Measurements from ENCODE around the gene KRTAP12-1. TPM values are rescaled to one million over a fixed set of nuclear protein-coding genes. Genes with fewer than 3 reads are reported as not detected.

The KRTAP12-1 gene
- total and polyA plus RNA-seq, 2 donors (not counting 1 experiment from before 2014, with no cell fraction given) = not detected

DNA sequence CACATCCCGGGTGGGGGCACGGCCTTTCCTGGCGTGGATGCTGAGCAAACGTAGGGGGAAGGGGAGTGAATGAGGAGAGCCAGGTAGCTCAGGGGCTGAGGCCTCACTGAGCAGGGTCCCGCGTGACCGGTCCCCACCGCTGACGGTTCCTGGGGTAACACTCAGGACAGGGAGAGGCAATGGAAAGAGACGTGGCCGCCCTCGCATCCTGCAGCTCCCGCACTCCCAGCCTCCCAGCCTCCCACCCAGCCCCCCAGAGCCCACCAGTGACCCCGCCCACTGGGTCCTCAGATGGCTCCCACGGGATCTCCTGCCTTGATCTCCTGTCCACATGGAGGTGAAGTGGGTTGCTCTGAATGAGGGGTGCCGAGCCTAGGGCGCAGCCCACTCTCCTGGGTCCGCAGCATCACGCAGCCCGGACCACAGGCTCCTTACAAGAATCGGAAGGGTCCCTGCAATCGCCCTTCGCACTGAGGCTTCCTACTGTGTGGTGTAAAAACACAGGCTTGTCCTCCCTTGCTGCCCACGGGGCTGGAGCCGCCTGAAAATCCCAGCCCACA, 27.0 kb upstream of the KRTAP12-1 start:
- Histone ChIP-seq H3K27ac (ENCODE audit: low read length in 2 of 2) (no peak overlapping the region), H3K36me3 (replicated peaks in 1 of 2; ENCODE audit: control extremely low read depth in 1 of 2, control insufficient read depth in 1 of 2, extremely low read depth in 1 of 2, insufficient read depth in 2 of 2, low read length in 1 of 2) (no peaks in the 10 kb centered on the region), H2AFZ (ENCODE audit: insufficient read depth, low read depth, low read length, poor library complexity, severe bottlenecking) (no peak overlapping the region), H3K79me2 (ENCODE audit: control insufficient read depth, insufficient read depth, low read length) (no peaks in the 10 kb centered on the region), H3K4me2 (replicated peaks; ENCODE audit: low read depth, low read length, poor library complexity, severe bottlenecking) (no peak overlapping the region), H3K27me3 (replicated peaks in 1 of 4; ENCODE audit: control extremely low read depth in 1 of 4, control insufficient read depth in 3 of 4, insufficient read depth in 4 of 4, low read length in 3 of 4) (peaks cover 0 to 80% (median 47%) of the 10 kb centered on the region in 4 experiments), H3K9me3 (ENCODE audit: control extremely low read depth in 1 of 3, control insufficient read depth in 2 of 3, insufficient read depth in 1 of 3, low read length in 2 of 3) (peaks cover 0 to 24% (median 7%) of the 10 kb centered on the region in 3 donors), H3K4me1 (ENCODE audit: control insufficient read depth in 2 of 2, insufficient read depth in 2 of 2, low read length in 2 of 2) (peaks cover 6 to 9% of the 10 kb centered on the region in 2 donors), H3K9ac (ENCODE audit: low read length) (no peak overlapping the region), H3K4me3 (ENCODE audit: control extremely low read depth in 1 of 5, extremely low read depth in 1 of 5, insufficient read depth in 1 of 5, low read depth in 2 of 5, low read length in 4 of 5) (no peak overlapping the region), H4K20me1 (ENCODE audit: control insufficient read depth, insufficient read depth, low read length, poor library complexity, severe bottlenecking) (no peaks in the 10 kb centered on the region)
- H3K27me3 Mint-ChIP-seq = peaks cover 59% of the 10 kb centered on the region
- WGBS (ENCODE audit: insufficient coverage) = 4% methylated on average over 21 of the region's 25 CpGs
- ChIA-PET POLR2A (no interaction called here), CTCF (no interaction called here)
- ATAC-seq (ENCODE audit: low read depth) = no peak
- H3K9me3 Mint-ChIP-seq (ENCODE audit: insufficient read depth) = peaks cover 4% of the 10 kb centered on the region
- H3K4me1 Mint-ChIP-seq = peaks cover 3% of the 10 kb centered on the region
- DNase-seq = no peak
- intact Hi-C loops (cut with micrococcal nuclease) = no loop called here
- H3K27ac Mint-ChIP-seq = no peak overlapping the region
- H3K4me3 Mint-ChIP-seq = no peak overlapping the region
- TF ChIP-seq, protein P1, sequence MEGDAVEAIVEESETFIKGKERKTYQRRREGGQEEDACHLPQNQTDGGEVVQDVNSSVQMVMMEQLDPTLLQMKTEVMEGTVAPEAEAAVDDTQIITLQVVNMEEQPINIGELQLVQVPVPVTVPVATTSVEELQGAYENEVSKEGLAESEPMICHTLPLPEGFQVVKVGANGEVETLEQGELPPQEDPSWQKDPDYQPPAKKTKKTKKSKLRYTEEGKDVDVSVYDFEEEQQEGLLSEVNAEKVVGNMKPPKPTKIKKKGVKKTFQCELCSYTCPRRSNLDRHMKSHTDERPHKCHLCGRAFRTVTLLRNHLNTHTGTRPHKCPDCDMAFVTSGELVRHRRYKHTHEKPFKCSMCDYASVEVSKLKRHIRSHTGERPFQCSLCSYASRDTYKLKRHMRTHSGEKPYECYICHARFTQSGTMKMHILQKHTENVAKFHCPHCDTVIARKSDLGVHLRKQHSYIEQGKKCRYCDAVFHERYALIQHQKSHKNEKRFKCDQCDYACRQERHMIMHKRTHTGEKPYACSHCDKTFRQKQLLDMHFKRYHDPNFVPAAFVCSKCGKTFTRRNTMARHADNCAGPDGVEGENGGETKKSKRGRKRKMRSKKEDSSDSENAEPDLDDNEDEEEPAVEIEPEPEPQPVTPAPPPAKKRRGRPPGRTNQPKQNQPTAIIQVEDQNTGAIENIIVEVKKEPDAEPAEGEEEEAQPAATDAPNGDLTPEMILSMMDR (IDR thresholded peaks at IDR 0.05) = no peak
- TF ChIP-seq EZH2 (IDR thresholded peaks at IDR 0.05; ENCODE audit: borderline replicate concordance, insufficient read depth, low read depth, low read length, poor library complexity, severe bottlenecking) = no peak

DNA sequence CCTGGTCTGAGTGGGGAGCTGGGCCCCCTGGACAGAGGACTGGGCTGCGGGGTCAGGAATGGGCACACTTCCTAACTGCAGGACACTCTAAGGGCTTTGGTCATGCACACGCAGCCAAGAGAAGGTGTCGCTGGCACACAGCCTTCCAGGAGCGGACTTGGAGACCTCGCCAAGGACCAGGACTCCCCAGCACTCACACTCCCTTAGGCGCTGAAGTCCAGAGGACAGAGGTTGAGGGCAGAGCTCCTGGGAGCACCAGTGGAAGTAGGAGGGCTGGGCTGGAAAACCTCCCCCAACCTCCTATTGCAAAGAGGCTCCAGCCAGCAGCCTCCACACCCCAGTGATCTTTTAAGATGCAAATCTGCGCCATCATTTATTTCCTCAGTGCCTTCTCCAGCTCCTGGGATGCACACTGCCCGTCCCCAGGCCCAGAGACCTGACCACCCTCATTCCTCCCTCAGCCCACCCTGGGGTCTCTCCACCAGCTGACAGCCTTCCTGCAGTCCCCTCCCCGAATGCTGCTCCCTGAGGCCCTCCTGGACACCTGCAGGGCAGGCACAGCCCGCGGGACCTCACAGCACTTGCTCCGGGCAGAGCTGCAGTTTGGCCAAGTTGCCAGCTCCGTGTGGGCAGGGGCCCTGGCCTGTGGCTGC, 26.4 kb upstream of the KRTAP12-1 start:
- Mint-ChIP-seq H3K4me3 (no peak overlapping the region), H3K27me3 (peaks cover 53% of the 10 kb centered on the region), H3K9me3 (ENCODE audit: insufficient read depth) (peaks cover 4% of the 10 kb centered on the region), H3K4me1 (peaks cover 3% of the 10 kb centered on the region), H3K27ac (no peak overlapping the region)
- ChIA-PET CTCF (no interaction called here), POLR2A (no interaction called here)
- no peak overlapping the region for H3K4me3 ChIP-seq (ENCODE audit: control extremely low read depth in 1 of 5, extremely low read depth in 1 of 5, insufficient read depth in 1 of 5, low read depth in 2 of 5, low read length in 4 of 5)
- H3K36me3 ChIP-seq (replicated peaks in 1 of 2; ENCODE audit: control extremely low read depth in 1 of 2, control insufficient read depth in 1 of 2, extremely low read depth in 1 of 2, insufficient read depth in 2 of 2, low read length in 1 of 2) = no peaks in the 10 kb centered on the region
- WGBS (ENCODE audit: insufficient coverage) = 5% methylated on average over 10 of the region's 13 CpGs
- DNase-seq (no peak), ATAC-seq (ENCODE audit: low read depth) (no peak)
- no peak overlapping the region for H2AFZ ChIP-seq (ENCODE audit: insufficient read depth, low read depth, low read length, poor library complexity, severe bottlenecking)
- TF ChIP-seq, protein P1 (IDR thresholded peaks at IDR 0.05) = no peak
- TF ChIP-seq EZH2 (IDR thresholded peaks at IDR 0.05; ENCODE audit: borderline replicate concordance, insufficient read depth, low read depth, low read length, poor library complexity, severe bottlenecking) = no peak
- intact Hi-C loops (cut with micrococcal nuclease) = no loop called here
- no peaks in the 10 kb centered on the region for H3K79me2 ChIP-seq (ENCODE audit: control insufficient read depth, insufficient read depth, low read length)
- H3K9me3 ChIP-seq (ENCODE audit: control extremely low read depth in 1 of 3, control insufficient read depth in 2 of 3, insufficient read depth in 1 of 3, low read length in 2 of 3) = peaks cover 0 to 30% (median 7%) of the 10 kb centered on the region in 3 donors
- no peak overlapping the region for H3K27ac ChIP-seq (ENCODE audit: low read length in 2 of 2)
- H4K20me1 ChIP-seq (ENCODE audit: control insufficient read depth, insufficient read depth, low read length, poor library complexity, severe bottlenecking) = no peaks in the 10 kb centered on the region
- peaks cover 6 to 9% of the 10 kb centered on the region in 2 donors for H3K4me1 ChIP-seq (ENCODE audit: control insufficient read depth in 2 of 2, insufficient read depth in 2 of 2, low read length in 2 of 2)
- H3K27me3 ChIP-seq (replicated peaks in 1 of 4; ENCODE audit: control extremely low read depth in 1 of 4, control insufficient read depth in 3 of 4, insufficient read depth in 4 of 4, low read length in 3 of 4) = peaks cover 0 to 86% (median 48%) of the 10 kb centered on the region in 4 experiments
- no peak overlapping the region for H3K9ac ChIP-seq (ENCODE audit: low read length)
- no peak overlapping the region for H3K4me2 ChIP-seq (replicated peaks; ENCODE audit: low read depth, low read length, poor library complexity, severe bottlenecking)
